GM15510 (cell line): ENCODE measurements around the gene TENM3.

ENCODE experiments used
- POLR2A ChIP-seq: IDR thresholded peaks from 3 replicates; pipeline ENCODE4 v1.6.1; 2011; ENCODE audit warnings: borderline replicate concordance; ENCODE audit not compliant: insufficient read length; ENCODE audit errors: extremely low read depth

The TENM3 gene

GRCh38 chr4:182219411-182220056 is 23.7 kb upstream of the TENM3 start:
- TF ChIP-seq POLR2A: no peak

GRCh38 chr4:182221987-182222386 is 21.2 kb upstream of the TENM3 start:
- no peak for TF ChIP-seq POLR2A

- TF ChIP-seq POLR2A: no peak
These were observed 20.4 kb upstream of the TENM3 start for GRCh38 chr4:182222766-182223165.

GRCh38 chr4:182223708-182224107 is 19.5 kb upstream of the TENM3 start:
- TF ChIP-seq POLR2A: no peak

GRCh38 chr4:182224192-182224850 is 18.9 kb upstream of the TENM3 start:
- no peak for TF ChIP-seq POLR2A

GRCh38 chr4:182225257-182225852 is 17.8 kb upstream of the TENM3 start:
- TF ChIP-seq POLR2A: no peak

GRCh38 chr4:182227611-182228010 is 15.6 kb upstream of the TENM3 start:
- no peak for TF ChIP-seq POLR2A

GRCh38 chr4:182228991-182229577 is 14.1 kb upstream of the TENM3 start:
- no peak for TF ChIP-seq POLR2A

- no peak for TF ChIP-seq POLR2A
These were observed 12.9 kb upstream of the TENM3 start for GRCh38 chr4:182230256-182230655.

- TF ChIP-seq POLR2A: no peak
These were observed 12.1 kb upstream of the TENM3 start for GRCh38 chr4:182231080-182231479.

GRCh38 chr4:182231496-182231895 is 11.7 kb upstream of the TENM3 start:
- no peak for TF ChIP-seq POLR2A

GRCh38 chr4:182233310-182234090 is 9.7 kb upstream of the TENM3 start:
- no peak for TF ChIP-seq POLR2A

- TF ChIP-seq POLR2A: no peak
These were observed 8.0 kb upstream of the TENM3 start for GRCh38 chr4:182235021-182235795.

GRCh38 chr4:182236186-182236585 is 7.0 kb upstream of the TENM3 start:
- no peak for TF ChIP-seq POLR2A

GRCh38 chr4:182238355-182238931 is 4.8 kb upstream of the TENM3 start:
- no peak for TF ChIP-seq POLR2A
